ENCODE results near the gene HS3ST3A1. TPM values are rescaled to one million over a fixed set of nuclear protein-coding genes. Genes with fewer than 3 reads are reported as not detected.

HS3ST3A1 gene
- total and polyA plus RNA-seq, 2 of the 8 experiments (the other 6 are each of a cell fraction or from before 2014, with no cell fraction given) = 5.4 to 5.7 TPM

- Histone ChIP-seq H3K4ac (replicated peaks; ENCODE audit: insufficient read length, low read depth, low read length) (no peak overlapping the region), H2BK15ac (ENCODE audit: low read length) (no peak overlapping the region), H2BK5ac (ENCODE audit: low read depth, low read length) (no peak overlapping the region), H2BK12ac (ENCODE audit: low read depth, low read length) (no peak overlapping the region), H3K4me2 (ENCODE audit: insufficient read depth in 1 of 2, low read depth in 2 of 2, low read length in 2 of 2) (no peak overlapping the region), H2AFZ (ENCODE audit: low read length) (no peak overlapping the region), H3K9me3 (ENCODE audit: insufficient read depth in 2 of 2, low read depth in 1 of 2, low read length in 1 of 2) (0 out of 4 replicates have a peak, but pooled peaks cover 0 to 4% of the 10 kb centered on the region in 2 experiments), H3K56ac (replicated peaks; ENCODE audit: insufficient read length, low read depth, low read length) (no peak overlapping the region), H3K9ac (replicated peaks in 1 of 4; ENCODE audit: extremely low read depth in 1 of 4, low read depth in 3 of 4, low read length in 3 of 4) (no peak overlapping the region), H4K20me1 (replicated peaks in 1 of 2; ENCODE audit: control insufficient read depth in 1 of 2, insufficient read depth in 2 of 2, low read length in 2 of 2) (no peaks in the 10 kb centered on the region), H4K5ac (ENCODE audit: insufficient read length, low read depth, low read length) (no peak overlapping the region), H3K27ac (ENCODE audit: low read depth, low read length) (no peak overlapping the region), H3K4me1 (replicated peaks in 1 of 4; ENCODE audit: control insufficient read depth in 3 of 4, insufficient read depth in 4 of 4, low read length in 3 of 4) (no peaks in the 10 kb centered on the region), H3K36me3 (ENCODE audit: control insufficient read depth in 2 of 4, insufficient read depth in 4 of 4, low read length in 3 of 4) (peaks cover 0 to 2% (median 0%) of the 10 kb centered on the region in 4 experiments; a peak in 2 of 8 replicates), H3K14ac (ENCODE audit: insufficient read length) (no peak overlapping the region), H2BK120ac (replicated peaks; ENCODE audit: low read depth, low read length) (no peak overlapping the region), H2BK20ac (ENCODE audit: low read length) (no peak overlapping the region), H3K4me3 (ENCODE audit: extremely low read depth in 1 of 4, insufficient read depth in 2 of 4, low read depth in 3 of 4, low read length in 4 of 4) (no peak overlapping the region), H3K23me2 (ENCODE audit: low read depth, low read length) (no peaks in the 10 kb centered on the region), H2AK5ac (ENCODE audit: low read depth, low read length) (no peak overlapping the region), H4K91ac (replicated peaks; ENCODE audit: insufficient read length, low read length) (no peak overlapping the region), H3K23ac (ENCODE audit: insufficient read length) (no peak overlapping the region), H3K79me2 (ENCODE audit: control insufficient read depth in 1 of 2, insufficient read depth in 2 of 2, low read length in 2 of 2) (no peaks in the 10 kb centered on the region), H3K18ac (ENCODE audit: extremely low read depth, low read length) (no peak overlapping the region), H3K79me1 (ENCODE audit: low read depth, low read length) (no peaks in the 10 kb centered on the region), H3K27me3 (replicated peaks in 1 of 4; ENCODE audit: control insufficient read depth in 3 of 4, extremely low read depth in 1 of 4, insufficient read depth in 3 of 4, low read length in 3 of 4) (no peaks in the 10 kb centered on the region), H4K8ac (ENCODE audit: extremely low read depth, insufficient read depth, low read length) (no peak overlapping the region)
- POLR2A ChIA-PET (ENCODE audit: partially characterized antibody) = interaction anchor here (1.0 kb wide), 1 partner anchor 12 kb away, joined by 3 read pairs; no protein-coding TSS in a partner anchor
- DNase-seq (ENCODE audit: low read depth in 1 of 2, low spot score in 2 of 2) (no peak), FAIRE-seq (no peak)
- TF ChIP-seq, protein P1, sequence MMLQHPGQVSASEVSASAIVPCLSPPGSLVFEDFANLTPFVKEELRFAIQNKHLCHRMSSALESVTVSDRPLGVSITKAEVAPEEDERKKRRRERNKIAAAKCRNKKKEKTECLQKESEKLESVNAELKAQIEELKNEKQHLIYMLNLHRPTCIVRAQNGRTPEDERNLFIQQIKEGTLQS (IDR thresholded peaks at IDR 0.05; ENCODE audit: insufficient read depth, low read depth, low read length) = no peak
- TF ChIP-seq PHF8 (conservative IDR thresholded peaks at IDR 0.05; ENCODE audit: low read depth, low read length) (no peak), KDM1A (IDR thresholded peaks at IDR 0.05; ENCODE audit: borderline replicate concordance, low read length) (no peak), EP300 (IDR thresholded peaks at IDR 0.05; ENCODE audit: borderline replicate concordance in 1 of 2, low read depth in 2 of 2, low read length in 2 of 2) (no peak), BRCA1 (IDR thresholded peaks at IDR 0.05; ENCODE audit: low read depth, low read length) (no peak)
- CTCF ChIA-PET (ENCODE audit: partially characterized antibody) = interaction anchor here (1.0 kb wide), 1 partner anchor 12 kb away, joined by 3 read pairs; no protein-coding TSS in a partner anchor
- 84% methylated on average over 5 of the region's 5 CpGs; no CpG with 5 or more reads in 1 of the 2 experiments for WGBS, 2 experiments (ENCODE audit: extremely low coverage in 1 of 2, insufficient coverage in 1 of 2, insufficient read length in 1 of 2, insufficient replicate concordance in 2 of 2, low coverage in 1 of 2, low lambda C conversion rate in 2 of 2, missing lambda C conversion rate in 1 of 2)
Measured at GRCh38 chr17:13537167-13537731, 64.5 kb downstream of the HS3ST3A1 start.
